ENCODE data around the gene NRG4.
"Not testable (repeated sequence)": the region's sequence is repeated elsewhere in the genome, so short reads cannot be mapped to it uniquely, and the experiment has no call there.

Gene NRG4, protein sequence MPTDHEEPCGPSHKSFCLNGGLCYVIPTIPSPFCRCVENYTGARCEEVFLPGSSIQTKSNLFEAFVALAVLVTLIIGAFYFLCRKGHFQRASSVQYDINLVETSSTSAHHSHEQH

DNA sequence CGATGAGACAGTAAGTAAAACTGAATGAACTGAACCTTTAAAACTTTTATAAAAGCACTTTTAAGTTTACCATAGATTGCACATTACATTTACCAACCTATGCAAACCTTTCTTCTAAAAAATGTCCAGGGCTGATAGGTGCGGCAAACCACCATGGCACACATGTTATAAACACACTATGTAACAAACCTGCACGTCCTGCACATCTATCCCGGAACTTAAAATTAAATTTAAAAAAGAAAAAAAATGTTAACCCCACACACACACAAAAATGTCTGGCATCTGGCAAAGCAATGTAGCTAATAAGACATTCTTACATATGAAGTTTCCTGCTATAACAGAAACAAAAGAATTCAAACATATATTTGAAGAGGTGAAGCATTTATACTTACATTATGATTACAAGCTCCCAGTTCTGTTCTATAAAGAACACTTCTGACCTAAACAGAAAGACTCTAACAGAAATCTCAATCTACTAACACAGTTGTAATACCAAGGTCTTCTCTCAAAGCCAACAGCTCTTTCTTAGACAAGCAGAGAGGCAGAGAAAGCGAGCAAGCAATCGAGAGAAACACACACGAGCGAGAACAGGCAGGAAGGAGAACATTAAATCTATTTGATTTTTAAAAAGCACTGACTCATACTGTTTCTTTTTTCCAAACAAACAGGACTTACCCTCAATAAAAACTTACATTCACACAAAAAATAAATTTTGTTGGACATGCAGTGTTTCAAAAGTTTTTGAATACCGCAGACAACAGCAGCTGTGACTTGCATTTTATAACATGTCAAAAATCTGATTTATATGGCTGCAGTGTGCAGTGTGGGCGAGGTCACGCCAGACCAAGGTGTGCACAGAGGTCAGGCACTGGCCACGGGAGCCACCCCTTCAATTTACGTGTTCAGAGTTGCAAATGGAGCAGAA lies at the start of gene NRG4:
Gene NRG4 (minus strand): TSS at position 798 of the 925 bp plus-strand sequence. CDS start 1,194 bp downstream, outside the sequence.
- no peak for DNase-seq

DNA sequence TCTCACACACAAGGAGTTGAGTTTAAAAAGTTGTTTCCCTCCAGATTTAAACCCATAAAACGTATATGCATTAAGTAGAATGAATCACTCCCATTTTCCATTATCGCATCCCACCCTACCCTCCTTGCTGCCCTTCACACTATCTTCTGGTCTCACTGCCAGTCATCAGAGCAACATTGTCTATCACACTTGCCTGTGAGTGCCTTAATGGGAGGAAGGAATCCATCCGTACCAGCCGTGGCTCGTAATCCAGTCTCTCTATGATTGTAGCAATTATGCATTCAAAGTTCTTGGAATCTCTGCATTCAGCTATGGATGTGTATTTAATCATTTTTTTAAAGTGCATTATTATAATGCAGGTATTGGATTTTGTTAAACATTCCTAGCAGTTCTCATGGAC lies 49.5 kb upstream of the NRG4 start:
- DNase-seq = no peak

DNA sequence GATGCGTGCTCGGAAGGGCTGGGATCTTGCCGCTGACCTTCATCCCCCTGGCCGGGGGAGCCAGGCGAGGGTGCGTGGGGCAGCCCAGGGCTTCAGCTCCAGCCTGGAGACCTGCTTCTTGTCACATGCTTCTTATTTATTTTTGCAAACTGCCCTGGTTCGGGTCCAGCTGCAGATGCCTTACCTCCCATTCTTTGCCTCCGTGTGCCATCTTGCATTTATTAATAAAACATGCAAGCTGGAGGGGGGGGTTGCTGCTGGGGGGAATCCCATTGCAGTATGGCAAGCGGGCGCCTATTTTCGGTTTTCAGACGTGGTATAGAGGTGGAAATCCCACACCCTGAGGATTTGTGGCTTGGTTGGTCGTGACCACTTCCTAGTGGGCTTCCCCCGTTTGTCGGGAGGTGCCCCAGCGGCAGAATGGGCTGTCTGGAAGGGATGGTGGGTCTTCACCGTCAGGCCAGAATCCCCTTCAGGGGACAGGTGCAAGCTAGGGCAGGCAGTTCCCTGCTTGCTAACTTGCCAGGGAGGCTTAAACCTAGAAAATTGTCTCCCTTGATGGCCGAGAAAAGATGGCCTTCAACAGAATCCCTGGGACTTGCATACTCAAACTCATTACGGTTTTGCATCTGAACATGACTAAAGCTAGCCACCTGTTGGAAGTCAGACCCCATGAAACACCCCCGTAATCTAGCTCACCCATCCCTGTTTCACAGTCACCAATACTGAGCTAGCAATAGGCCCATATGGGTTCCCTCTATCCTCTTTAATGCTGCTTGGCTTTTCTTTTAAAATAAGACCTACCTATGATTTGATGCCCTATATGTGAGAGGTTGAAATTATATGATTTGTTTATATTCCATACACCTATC lies 48.1 kb upstream of the NRG4 start:
- DNase-seq = peak; percentile 35

DNA sequence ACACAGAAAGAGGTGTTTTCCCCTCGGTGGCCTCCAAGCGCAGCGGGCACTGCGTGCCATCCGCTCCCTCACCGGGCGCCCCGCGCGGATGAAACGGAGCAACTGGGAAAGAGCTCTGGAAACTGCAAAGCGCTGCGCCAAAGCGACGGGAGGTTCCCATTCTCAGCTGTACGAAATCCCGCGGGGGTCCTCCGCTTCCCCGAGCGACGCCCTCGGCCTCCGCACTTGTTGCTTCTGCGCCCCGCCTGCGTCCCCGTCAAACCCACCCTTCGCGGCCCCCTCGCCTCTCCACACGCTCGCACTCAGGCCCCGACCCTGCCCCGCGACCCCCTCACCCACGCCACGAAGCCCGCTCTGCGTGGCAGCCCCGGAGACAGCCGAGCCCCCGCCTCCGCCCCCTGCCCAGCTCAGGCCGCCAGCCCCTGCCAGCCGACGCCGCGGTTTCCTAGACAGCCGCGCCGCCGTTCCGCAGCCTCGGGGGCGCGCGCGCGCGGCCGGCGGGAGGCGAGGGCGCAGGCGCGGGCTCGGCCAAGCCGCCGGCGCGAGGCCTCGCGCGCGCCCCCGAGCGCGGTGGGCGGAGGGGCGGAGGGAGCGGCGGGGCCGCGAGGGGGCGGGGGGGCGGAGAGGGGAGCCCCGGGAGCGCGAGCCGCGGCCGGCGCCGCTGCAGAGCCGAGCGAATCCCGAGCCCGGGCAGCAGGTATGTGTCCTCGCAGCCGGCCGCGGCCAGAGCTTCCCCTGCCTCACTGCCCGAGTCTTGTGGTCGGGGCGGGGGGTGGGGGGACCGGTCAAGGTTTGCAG lies 47.3 kb upstream of the NRG4 start, which contains the start of gene TMEM266:
Gene TMEM266 (plus strand): TSS at position 666 of the 798 bp plus-strand sequence. CDS start 74,279 bp downstream, outside the sequence.
- DNase-seq = peak; percentile 19

DNA sequence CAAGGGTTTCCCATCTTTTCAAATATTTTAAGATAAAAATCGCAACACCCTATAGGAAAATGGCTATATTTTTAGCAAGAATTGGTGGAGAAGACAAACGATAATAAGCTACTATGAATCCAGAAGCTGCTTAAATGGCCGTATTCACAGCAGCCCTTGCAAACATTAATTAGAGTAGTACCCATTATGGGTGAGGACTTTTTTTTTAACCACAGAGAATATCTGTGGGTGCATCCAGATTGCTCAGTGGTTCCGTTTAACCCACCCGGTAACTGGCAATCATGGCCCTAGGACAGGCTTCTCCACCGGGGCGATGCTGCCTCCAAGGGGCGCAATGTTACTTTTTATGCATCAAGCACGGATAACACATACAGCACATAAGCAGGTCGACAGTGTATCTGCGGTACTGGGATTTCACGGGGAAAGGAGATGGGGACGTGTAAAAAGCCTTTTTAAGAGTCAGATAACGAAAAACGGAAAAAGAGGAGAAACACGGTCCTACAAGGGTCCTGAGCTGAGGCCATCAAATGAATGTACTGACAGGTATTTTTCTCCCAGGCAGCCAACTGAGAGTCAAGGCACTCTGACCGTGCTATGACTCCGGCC lies 46.6 kb upstream of the NRG4 start:
- DNase-seq = peak; percentile 13

DNA sequence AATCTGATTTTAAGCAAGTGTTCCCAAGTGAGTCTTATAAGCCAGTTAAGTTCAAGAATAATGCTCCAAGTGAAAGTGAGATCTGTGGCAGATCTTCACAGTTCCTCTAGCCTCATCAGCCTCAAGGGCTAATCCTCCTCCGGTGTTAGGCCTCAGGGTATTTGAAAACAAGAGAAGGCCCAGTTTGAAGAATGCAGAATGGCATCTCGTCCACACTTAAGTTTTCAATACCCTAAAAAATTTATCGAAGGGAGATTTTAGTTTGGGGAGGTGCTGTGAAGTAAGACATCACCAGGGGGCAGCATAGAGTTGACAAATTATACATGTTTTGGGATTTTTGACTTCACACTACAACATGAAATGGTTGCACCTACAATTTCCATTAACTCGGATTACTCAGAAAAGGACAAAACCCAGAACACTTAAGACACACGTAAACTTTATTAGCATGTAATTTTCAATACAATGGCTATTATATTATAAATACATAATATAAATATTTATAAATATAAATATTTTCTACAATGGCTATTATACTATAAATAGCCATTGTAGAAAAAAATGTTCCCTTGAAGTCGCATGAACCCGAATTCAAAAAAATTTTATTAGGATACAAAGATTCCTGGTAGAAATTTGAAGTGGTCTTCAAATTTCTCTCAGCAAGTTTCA lies 45.2 kb upstream of the NRG4 start:
- DNase-seq = peak; percentile 34

DNA sequence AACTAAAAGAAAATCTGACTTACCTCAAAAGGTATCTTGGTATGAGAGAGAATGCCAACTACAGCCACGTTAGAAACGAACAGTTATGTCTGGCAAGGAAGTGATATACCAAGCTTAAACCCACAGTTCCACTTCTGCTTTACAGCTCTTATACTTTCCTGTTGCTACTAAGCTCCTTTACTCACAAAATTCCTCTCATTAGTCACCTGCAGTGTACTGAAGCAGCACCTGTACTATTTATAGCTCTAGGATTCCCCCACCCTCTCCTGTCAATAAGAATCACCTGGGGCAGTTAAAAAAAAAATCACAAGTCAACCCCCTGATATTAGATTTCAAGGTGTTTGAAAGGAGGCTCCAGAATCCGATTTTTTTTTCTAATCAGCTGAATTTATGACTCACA lies 44.7 kb upstream of the NRG4 start:
- DNase-seq = no peak

DNA sequence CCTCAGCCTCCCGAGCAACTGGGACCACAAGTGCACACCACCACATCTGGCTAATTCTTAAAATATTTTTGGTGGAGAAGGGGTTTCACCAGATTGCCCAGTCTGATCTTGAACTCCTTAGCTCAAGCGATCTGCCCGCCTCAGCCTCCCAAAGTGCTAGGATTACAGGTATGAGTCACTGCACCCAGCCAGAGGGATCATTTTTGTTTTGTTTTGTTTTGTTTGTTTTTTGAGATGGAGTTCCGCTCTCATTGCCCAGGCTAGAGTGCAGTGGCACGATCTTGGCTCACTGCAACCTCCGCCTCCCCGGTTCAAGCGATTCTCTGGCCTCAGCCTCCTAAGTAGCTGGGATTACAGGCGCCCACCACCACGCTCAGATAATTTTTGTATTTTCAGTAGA lies 42.0 kb upstream of the NRG4 start:
- not testable (repeated sequence) for DNase-seq

DNA sequence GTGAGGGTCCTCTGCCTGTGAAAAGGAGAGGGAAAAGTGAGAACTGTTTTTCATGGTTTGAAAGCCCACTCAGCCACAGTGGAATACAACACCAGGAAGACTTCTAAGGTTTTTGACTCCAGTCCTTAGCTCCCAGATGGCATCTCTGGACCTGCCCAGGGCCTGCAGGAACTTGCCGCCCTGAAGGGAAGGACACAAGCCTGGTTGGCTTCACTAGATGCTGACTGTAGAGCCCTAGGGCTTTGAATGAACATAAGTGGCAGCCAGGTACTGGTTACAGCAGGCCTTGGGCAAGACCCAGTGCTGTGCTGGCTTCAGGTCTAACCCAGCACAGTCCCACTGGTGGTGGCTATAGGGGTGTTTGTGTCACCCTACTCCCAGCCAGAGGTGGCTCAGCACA lies 26.3 kb upstream of the NRG4 start:
- no peak for DNase-seq

DNA sequence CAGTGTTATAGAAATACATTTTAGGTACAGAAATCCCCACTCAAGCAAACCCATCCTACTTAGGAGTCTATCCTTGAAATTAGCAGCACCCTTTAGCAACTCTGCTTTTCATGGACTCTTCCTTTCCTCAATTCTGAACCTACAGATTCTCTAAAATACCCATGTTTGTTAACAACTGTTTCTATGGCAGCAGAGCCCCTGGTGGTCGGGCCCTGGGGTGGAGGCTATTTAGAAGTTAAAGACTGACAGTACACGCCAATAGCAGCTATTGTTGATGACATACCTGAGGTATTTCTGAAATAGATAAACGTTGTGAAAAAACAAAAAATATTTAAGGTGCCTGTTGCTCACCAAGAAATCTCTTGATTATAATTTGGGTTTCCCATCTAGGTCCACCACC lies 23.4 kb upstream of the NRG4 start:
- DNase-seq = no peak

DNA sequence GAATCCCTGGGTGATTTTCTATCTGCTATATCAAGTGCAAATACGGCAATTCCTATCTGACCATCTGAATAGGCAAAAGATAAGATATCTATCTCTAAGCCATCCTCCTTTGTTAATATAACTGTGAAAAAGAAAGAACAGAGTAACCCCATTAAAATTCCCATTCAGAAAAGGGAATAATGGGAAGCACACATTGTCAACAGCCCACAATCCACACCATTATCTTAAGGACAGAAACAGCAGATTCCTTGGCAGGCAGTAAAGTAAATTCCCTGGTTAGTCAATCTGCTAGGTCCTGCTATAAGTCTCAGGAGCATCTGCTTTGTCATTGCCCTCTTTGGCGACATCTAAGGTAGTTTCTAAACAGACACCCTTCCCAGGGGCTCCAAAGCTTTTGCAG lies 21.9 kb upstream of the NRG4 start:
- DNase-seq = no peak

DNA sequence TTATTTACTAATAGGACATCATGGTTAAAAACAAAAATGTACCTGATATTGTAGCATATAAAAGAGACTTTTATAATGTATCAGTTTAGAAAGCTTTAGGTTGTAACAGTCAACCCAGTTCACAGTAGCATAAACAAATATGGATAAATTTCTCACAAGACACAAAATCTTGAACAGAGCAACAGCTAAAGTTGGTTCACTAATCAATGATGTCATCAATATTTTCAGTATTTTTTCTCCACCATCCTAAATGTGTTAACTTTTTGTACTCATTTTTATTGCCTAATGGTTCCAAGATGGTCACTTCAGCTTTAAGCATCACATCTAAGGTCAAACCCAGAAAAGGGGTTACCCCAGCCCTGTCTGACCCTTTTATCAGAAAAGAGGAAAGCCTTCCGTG lies 21.2 kb upstream of the NRG4 start:
- DNase-seq = no peak

DNA sequence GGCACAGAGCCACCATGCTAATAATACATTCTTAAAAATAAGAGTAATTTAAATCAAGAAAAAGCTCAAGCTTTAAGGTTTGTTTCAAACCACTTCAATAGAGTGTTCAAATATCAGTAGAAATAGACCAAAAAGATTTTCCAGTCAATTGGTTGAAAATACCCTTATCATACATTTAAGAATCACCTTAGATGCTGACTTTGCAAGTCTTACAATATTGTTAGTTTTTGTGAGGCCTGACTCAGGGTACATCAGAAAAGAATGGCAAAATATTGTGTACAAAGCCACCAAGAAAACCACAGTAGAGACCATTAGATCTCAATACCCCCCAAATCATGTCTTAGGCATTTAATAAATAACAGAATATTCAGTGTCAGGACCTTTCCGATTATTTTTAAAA lies 19.8 kb upstream of the NRG4 start:
- no peak for DNase-seq

DNA sequence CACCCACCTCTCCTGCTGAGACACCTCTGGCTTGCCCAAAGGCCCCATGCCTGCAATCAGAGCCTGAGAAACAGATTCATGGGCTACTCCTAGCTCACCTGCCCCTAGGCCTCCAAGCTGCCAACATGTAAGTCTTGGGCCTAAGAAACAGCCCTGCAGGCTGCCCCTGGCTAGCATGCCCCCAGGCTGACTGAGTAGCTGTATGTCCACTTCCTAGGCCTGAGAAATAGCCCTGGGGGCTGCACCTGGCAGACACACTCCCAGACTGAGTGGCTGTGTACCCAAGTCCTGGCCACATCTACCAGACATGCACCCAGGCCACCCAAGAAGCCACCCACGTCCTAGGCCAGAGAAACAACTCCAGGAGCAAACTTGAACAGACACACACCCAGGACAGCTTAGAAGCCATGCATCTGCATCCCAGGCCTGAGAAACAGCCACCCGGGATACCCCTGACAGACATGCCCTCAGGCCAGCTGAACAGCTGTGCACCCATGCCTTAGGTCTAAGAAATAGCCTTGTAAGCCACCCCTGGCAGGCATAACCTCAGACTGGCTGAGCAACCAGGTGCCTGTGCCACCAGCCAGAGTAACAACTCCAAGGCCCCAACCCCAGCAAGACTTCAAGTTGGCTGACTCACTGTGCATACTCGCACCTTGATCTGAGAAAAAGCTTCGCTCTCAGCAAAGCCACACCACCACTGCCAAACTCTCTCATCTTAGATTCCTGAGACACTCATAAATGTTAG lies 12.0 kb upstream of the NRG4 start:
- no peak for DNase-seq

DNA sequence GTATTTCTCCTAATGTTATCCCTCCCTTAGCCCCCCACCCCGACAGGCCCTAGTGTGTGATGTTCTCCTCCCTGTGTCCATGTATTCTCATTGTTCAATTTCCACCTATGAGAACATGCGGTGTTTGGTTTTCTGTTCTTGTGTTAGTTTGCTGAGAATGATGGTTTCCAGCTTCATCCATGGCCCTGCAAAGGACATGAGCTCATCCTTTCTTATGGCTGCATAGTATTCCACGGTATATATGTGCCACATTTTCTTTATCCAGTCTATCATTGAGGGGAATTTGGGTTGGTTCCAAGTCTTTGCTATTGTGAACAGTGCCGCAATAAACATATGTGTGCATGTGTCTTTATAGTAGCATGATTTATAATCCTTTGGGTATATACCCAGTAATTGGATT lies 1.2 kb upstream of the NRG4 start:
- not testable (repeated sequence) for DNase-seq

DNA sequence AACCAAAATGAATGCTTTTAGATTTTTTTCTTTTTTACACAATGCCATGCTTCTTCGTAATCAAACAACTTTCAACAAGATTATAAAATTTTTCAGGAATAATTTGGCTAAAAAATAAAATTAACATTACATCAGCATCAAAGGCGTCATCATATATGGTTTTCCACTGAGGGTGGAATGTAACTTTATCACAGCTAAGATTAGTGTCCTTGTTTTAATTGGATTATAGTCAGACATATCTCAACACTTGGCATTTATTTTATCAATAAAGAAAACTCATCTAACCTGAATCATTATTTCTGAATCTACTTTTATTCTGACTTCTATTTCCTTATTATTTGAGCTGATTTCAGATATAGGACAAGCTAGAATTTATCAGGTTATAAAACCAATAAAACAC lies 1.6 kb downstream of the NRG4 start:
- DNase-seq = no peak

DNA sequence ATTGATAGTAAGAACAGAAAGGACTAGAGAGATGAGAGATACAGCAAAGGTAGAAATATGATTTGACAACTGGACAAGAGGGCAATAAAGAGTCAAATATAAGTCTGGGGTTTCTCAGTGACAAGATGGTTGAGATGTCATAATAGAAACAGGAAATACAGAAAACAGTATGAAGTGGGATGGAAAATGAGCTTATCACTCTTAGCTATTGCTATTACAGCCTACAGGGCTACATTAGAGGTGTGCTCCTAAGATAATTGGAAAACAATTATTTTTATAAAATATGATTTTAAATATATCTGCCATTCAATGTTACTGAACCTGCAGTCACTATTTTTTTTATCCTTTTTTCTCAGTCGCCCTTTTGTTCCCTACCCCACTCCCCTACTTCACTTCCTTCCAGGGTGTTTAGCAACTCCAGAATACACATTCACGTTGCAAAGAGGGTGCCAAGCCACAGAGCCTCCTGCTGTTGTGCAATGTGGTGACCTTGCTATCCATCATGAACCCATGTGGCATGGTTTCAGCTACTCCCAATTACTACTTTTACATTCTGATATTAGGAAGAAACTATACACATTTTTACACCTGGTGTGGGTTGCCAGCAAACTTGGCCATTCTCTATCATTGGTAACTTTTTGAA lies 6.0 kb downstream of the NRG4 start:
- no peak for DNase-seq

DNA sequence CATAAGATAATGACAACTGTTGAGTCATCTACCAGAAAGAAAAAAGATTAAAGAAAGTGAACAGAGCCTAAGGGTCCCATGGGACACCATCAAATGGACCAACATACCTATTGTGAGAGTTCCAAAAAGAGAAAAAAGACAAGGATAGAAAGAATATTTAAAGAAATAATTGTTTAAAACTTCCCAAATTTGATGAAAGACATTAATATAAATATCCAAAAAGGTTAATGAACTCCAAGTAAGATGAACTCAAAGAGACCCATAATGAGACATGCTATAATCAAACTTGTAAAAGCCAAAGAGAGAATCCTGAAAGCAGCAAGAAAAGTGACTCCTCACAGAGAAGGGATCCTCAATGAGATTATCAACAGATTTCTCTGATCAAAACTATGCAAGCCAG lies 8.9 kb downstream of the NRG4 start:
- DNase-seq = no peak

DNA sequence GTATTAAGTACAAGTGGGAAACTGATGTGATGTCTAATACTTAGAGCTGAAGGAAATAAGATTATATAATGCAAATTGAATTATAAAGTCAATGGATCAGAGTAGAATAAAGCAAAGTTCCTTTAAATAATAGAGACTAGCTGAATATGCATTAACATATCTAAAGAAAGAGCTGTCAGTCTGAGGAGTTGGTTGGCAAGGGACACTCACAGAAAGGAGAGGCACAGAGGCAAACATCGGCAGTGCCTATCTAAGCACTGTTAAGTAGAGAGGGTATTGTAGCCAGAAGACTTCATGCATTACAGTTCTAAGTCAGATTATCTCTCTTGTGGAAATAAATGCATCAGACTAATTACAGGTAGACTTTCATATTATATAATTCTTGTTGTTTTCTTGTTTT lies 16.6 kb downstream of the NRG4 start:
- no peak for DNase-seq

DNA sequence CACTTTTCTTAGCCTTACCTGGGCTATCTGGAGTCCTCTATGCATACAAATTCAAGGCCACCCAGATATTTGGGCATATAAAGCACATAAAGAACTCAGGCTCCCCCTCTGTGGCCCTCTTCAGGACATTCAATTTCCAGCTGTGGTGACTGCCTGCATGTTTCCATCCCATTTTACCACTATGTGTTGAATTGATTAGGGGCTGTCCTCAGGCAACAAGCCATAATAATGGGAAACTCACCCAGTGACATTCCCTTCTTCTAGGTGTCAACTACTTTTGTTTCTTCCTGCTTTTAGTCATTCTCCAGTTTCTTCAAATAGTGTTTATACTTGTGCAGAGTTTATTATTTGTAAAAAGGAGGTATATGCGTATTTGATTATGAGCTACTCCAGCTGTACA lies 18.0 kb downstream of the NRG4 start:
- no peak for DNase-seq
